ENCODE results near the gene BTN1A1. TPM values are rescaled to one million over a fixed set of nuclear protein-coding genes. Genes with fewer than 3 reads are reported as not detected.

The BTN1A1 gene
- total and polyA plus RNA-seq, 9 of the 15 experiments (the other 6 are each of a cell fraction or from before 2014, with no cell fraction given), result 0.01 to 0.15 (median 0.06) TPM; not detected in 4

DNA sequence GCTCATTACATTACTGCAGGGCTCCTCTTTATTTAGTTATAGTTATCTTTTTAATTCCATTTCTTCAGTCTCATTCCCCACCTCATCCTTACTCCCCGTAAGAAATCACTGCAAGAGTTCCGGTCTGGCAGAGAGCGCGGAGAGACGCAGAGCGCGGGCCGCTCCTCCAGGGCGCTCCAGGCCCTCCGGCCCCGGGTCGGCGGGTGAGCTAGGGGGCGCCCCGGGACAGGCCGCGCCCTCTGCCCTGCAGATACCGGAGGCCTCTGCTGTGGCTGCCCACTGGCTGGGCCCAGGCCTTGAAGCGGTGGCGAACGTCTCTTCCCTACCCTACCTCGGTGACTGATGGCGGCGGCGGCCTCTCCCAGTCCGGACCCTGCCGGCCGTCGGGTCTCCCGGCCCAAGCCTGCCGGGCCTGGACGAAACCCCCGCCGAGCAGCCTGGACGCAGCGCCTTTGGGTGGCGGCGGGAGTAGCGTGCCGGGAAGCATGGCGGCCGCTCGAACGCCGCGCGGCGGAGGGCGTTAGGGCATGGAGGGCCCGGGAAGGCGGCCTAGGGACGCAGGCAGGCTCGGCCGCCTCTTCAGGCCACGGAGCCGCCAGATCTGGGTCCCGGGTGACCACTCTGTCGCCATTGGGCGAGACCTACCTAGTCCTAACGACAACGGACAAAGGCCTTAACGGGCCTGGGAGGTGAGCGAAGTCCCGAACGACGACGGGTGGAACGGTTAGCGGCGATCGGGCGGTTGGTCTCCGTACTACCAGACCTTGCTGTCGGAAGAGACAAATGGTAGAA is 21.7 kb downstream of the BTN1A1 start (continued):
- TF ChIP-seq KLF13 (tag; IDR thresholded peaks at IDR 0.05; ENCODE audit: borderline replicate concordance, low read depth), result no peak
- TF ChIP-seq KAT8 (IDR thresholded peaks at IDR 0.05; ENCODE audit: low read depth), result no peak
- TF ChIP-seq, protein P1, sequence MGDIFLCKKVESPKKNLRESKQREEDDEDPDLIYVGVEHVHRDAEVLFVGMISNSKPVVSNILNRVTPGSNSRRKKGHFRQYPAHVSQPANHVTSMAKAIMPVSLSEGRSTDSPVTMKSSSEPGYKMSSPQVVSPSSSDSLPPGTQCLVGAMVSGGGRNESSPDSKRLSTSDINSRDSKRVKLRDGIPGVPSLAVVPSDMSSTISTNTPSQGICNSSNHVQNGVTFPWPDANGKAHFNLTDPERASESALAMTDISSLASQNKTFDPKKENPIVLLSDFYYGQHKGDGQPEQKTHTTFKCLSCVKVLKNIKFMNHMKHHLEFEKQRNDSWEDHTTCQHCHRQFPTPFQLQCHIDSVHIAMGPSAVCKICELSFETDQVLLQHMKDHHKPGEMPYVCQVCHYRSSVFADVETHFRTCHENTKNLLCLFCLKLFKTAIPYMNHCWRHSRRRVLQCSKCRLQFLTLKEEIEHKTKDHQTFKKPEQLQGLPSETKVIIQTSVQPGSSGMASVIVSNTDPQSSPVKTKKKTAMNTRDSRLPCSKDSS (IDR thresholded peaks at IDR 0.05; ENCODE audit: low read depth, partially characterized antibody), result no peak
- TF ChIP-seq, protein P2, sequence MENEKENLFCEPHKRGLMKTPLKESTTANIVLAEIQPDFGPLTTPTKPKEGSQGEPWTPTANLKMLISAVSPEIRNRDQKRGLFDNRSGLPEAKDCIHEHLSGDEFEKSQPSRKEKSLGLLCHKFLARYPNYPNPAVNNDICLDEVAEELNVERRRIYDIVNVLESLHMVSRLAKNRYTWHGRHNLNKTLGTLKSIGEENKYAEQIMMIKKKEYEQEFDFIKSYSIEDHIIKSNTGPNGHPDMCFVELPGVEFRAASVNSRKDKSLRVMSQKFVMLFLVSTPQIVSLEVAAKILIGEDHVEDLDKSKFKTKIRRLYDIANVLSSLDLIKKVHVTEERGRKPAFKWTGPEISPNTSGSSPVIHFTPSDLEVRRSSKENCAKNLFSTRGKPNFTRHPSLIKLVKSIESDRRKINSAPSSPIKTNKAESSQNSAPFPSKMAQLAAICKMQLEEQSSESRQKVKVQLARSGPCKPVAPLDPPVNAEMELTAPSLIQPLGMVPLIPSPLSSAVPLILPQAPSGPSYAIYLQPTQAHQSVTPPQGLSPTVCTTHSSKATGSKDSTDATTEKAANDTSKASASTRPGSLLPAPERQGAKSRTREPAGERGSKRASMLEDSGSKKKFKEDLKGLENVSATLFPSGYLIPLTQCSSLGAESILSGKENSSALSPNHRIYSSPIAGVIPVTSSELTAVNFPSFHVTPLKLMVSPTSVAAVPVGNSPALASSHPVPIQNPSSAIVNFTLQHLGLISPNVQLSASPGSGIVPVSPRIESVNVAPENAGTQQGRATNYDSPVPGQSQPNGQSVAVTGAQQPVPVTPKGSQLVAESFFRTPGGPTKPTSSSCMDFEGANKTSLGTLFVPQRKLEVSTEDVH (IDR thresholded peaks at IDR 0.05; ENCODE audit: low read depth, partially characterized antibody), result peak; percentile 66
- TF ChIP-seq, protein P3, sequence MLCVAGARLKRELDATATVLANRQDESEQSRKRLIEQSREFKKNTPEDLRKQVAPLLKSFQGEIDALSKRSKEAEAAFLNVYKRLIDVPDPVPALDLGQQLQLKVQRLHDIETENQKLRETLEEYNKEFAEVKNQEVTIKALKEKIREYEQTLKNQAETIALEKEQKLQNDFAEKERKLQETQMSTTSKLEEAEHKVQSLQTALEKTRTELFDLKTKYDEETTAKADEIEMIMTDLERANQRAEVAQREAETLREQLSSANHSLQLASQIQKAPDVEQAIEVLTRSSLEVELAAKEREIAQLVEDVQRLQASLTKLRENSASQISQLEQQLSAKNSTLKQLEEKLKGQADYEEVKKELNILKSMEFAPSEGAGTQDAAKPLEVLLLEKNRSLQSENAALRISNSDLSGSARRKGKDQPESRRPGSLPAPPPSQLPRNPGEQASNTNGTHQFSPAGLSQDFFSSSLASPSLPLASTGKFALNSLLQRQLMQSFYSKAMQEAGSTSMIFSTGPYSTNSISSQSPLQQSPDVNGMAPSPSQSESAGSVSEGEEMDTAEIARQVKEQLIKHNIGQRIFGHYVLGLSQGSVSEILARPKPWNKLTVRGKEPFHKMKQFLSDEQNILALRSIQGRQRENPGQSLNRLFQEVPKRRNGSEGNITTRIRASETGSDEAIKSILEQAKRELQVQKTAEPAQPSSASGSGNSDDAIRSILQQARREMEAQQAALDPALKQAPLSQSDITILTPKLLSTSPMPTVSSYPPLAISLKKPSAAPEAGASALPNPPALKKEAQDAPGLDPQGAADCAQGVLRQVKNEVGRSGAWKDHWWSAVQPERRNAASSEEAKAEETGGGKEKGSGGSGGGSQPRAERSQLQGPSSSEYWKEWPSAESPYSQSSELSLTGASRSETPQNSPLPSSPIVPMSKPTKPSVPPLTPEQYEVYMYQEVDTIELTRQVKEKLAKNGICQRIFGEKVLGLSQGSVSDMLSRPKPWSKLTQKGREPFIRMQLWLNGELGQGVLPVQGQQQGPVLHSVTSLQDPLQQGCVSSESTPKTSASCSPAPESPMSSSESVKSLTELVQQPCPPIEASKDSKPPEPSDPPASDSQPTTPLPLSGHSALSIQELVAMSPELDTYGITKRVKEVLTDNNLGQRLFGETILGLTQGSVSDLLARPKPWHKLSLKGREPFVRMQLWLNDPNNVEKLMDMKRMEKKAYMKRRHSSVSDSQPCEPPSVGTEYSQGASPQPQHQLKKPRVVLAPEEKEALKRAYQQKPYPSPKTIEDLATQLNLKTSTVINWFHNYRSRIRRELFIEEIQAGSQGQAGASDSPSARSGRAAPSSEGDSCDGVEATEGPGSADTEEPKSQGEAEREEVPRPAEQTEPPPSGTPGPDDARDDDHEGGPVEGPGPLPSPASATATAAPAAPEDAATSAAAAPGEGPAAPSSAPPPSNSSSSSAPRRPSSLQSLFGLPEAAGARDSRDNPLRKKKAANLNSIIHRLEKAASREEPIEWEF (CRISPR knock-in tag; IDR thresholded peaks at IDR 0.05), result no peak
- TF ChIP-seq ZSCAN29 (IDR thresholded peaks at IDR 0.05), result peak; percentile 48; the same call in 1 of the 2 replicates
- peak; percentile 84 for TF ChIP-seq HDAC8 (tag; IDR thresholded peaks at IDR 0.05)
- TF ChIP-seq U2AF1 (optimal IDR thresholded peaks at IDR 0.05; ENCODE audit: low read depth, low read length), result peak; percentile 55
- no peak for TF ChIP-seq ZNF175 (CRISPR knock-in tag; IDR thresholded peaks at IDR 0.05; ENCODE audit: low read depth)
- no peak for TF ChIP-seq RBM25 (IDR thresholded peaks at IDR 0.05; ENCODE audit: low read depth, low read length, severe bottlenecking)
- TF ChIP-seq, protein P4, sequence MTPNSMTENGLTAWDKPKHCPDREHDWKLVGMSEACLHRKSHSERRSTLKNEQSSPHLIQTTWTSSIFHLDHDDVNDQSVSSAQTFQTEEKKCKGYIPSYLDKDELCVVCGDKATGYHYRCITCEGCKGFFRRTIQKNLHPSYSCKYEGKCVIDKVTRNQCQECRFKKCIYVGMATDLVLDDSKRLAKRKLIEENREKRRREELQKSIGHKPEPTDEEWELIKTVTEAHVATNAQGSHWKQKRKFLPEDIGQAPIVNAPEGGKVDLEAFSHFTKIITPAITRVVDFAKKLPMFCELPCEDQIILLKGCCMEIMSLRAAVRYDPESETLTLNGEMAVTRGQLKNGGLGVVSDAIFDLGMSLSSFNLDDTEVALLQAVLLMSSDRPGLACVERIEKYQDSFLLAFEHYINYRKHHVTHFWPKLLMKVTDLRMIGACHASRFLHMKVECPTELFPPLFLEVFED (CRISPR knock-in tag; conservative IDR thresholded peaks at IDR 0.05), result 0 out of 2 replicates have a peak, but pooled peaks have one; percentile 2
- TF ChIP-seq PTBP1 (IDR thresholded peaks at IDR 0.05; ENCODE audit: low read depth, low read length), result 0 out of 2 replicates have a peak, but pooled peaks have one; percentile 34
- TF ChIP-seq SRSF3 (IDR thresholded peaks at IDR 0.05; ENCODE audit: insufficient read depth, low read length), result 0 out of 2 replicates have a peak, but pooled peaks have one; percentile 43
- TF ChIP-seq CHCHD3 (CRISPR knock-in tag; IDR thresholded peaks at IDR 0.05), result no peak
